Kidney capillary endothelial cell (primary cell): Measurements from ENCODE around the gene ZXDC.

ENCODE experiments used
- DNase-seq: peaks from one replicate; pipeline ENCODE4 v3.0.0-alpha.2; 2018; ENCODE audit warnings: low spot score

Gene ZXDC

GRCh38 chr3:126512026-126512425 is 36.3 kb upstream of the ZXDC start:
- no peak for DNase-seq

GRCh38 chr3:126511291-126511690 is 35.6 kb upstream of the ZXDC start:
- DNase-seq: no peak

- DNase-seq: no peak
These were observed 34.7 kb upstream of the ZXDC start for GRCh38 chr3:126510308-126510910.

- no peak for DNase-seq
These were observed 34.1 kb upstream of the ZXDC start for GRCh38 chr3:126509597-126510307.

- DNase-seq: no peak
These were observed 32.9 kb upstream of the ZXDC start for GRCh38 chr3:126508564-126508964.

GRCh38 chr3:126507886-126508285 is 32.2 kb upstream of the ZXDC start:
- DNase-seq: no peak

- DNase-seq: no peak
These were observed 28.0 kb upstream of the ZXDC start for GRCh38 chr3:126503701-126504100.

GRCh38 chr3:126502656-126503055 is 27.0 kb upstream of the ZXDC start:
- no peak for DNase-seq

GRCh38 chr3:126501736-126502135 is 26.0 kb upstream of the ZXDC start:
- no peak for DNase-seq

- DNase-seq: no peak
These were observed 25.4 kb upstream of the ZXDC start for GRCh38 chr3:126501054-126501453.

GRCh38 chr3:126500016-126500415 is 24.3 kb upstream of the ZXDC start:
- no peak for DNase-seq

GRCh38 chr3:126499401-126499800 is 23.7 kb upstream of the ZXDC start:
- DNase-seq: no peak

- DNase-seq: no peak
These were observed 23.2 kb upstream of the ZXDC start for GRCh38 chr3:126498929-126499328.

- no peak for DNase-seq
These were observed 22.8 kb upstream of the ZXDC start for GRCh38 chr3:126498461-126498860.

GRCh38 chr3:126497956-126498355 is 22.3 kb upstream of the ZXDC start:
- DNase-seq: no peak

- no peak for DNase-seq
These were observed 21.5 kb upstream of the ZXDC start for GRCh38 chr3:126496894-126497850.

GRCh38 chr3:126495786-126496185 is 20.1 kb upstream of the ZXDC start:
- DNase-seq: no peak

- DNase-seq: no peak
These were observed 19.2 kb upstream of the ZXDC start for GRCh38 chr3:126494970-126495230.

- DNase-seq: no peak
These were observed 18.7 kb upstream of the ZXDC start for GRCh38 chr3:126494204-126494969.

- no peak for DNase-seq
These were observed 18.0 kb upstream of the ZXDC start for GRCh38 chr3:126493739-126494138.

GRCh38 chr3:126493051-126493450 is 17.4 kb upstream of the ZXDC start:
- no peak for DNase-seq
